Measurements from ENCODE around the gene PSPN.

PSPN gene

GRCh38 chr19:6415591-6416190 lies 40.0 kb upstream of the PSPN start:
- Histone ChIP-seq H3K27ac (ENCODE audit: extremely low read depth, low read depth, low read length) (no peak overlapping the region), H3K9me3 (ENCODE audit: control insufficient read depth, insufficient read depth, low read depth, low read length) (no peaks in the 10 kb centered on the region), H3K36me3 (ENCODE audit: control insufficient read depth in 2 of 2, insufficient read depth in 1 of 2, low read length in 2 of 2) (peaks cover 15 to 71% of the 10 kb centered on the region in 2 experiments), H3K4me3 (ENCODE audit: low read depth, low read length) (no peak overlapping the region), H3K4me1 (ENCODE audit: control insufficient read depth, insufficient read depth, low read length) (no peaks in the 10 kb centered on the region)
- ChIA-PET CTCF (no interaction called here), POLR2A (interaction anchor here (1.0 to 1.8 kb wide), 2 partner anchors 9 to 43 kb away, joined by 4 to 7 read pairs; partner anchors contain the start of genes ALKBH7 and KHSRP)
- TF ChIP-seq PATZ1 (tag by site-specific recombination; IDR thresholded peaks at IDR 0.05) = peak; percentile 35; the same call in 1 of the 2 replicates
- TF ChIP-seq ZNF558 (tag by site-specific recombination; IDR thresholded peaks at IDR 0.05) = no peak
- peak; percentile 50; the same call in 1 of the 2 replicates for TF ChIP-seq GLIS2 (tag by site-specific recombination; IDR thresholded peaks at IDR 0.05)
- no peak for TF ChIP-seq ZNF350 (tag by site-specific recombination; IDR thresholded peaks at IDR 0.05)
- no peak for TF ChIP-seq ZNF433 (tag by site-specific recombination; IDR thresholded peaks at IDR 0.05; ENCODE audit: low read depth)
- TF ChIP-seq TRIM28 (IDR thresholded peaks at IDR 0.05; ENCODE audit: borderline replicate concordance, low read length) = no peak
- TF ChIP-seq TSHZ1 (tag by site-specific recombination; IDR thresholded peaks at IDR 0.05; ENCODE audit: borderline replicate concordance) = no peak
- no peak for TF ChIP-seq ZNF561 (tag by site-specific recombination; IDR thresholded peaks at IDR 0.05; ENCODE audit: borderline replicate concordance)
- TF ChIP-seq GLIS1 (tag by site-specific recombination; IDR thresholded peaks at IDR 0.05) = no peak
- TF ChIP-seq ZNF274 (IDR thresholded peaks at IDR 0.05; ENCODE audit: low read length) = no peak
- TF ChIP-seq ZNF274 (tag by site-specific recombination; IDR thresholded peaks at IDR 0.05; ENCODE audit: borderline replicate concordance) = no peak

- ChIA-PET POLR2A (interaction anchor here (1.8 kb wide), 1 partner anchor 10 kb away, joined by 7 read pairs; the partner anchor contains the start of gene KHSRP), CTCF (no interaction called here)
- Histone ChIP-seq H3K36me3 (ENCODE audit: control insufficient read depth in 2 of 2, insufficient read depth in 1 of 2, low read length in 2 of 2) (peaks cover 15 to 64% of the 10 kb centered on the region in 2 experiments), H3K4me1 (ENCODE audit: control insufficient read depth, insufficient read depth, low read length) (no peaks in the 10 kb centered on the region), H3K4me3 (ENCODE audit: low read depth, low read length) (no peak overlapping the region), H3K27ac (ENCODE audit: extremely low read depth, low read depth, low read length) (no peak overlapping the region), H3K9me3 (ENCODE audit: control insufficient read depth, insufficient read depth, low read depth, low read length) (no peaks in the 10 kb centered on the region)
- TF ChIP-seq ZNF423 (tag by site-specific recombination; IDR thresholded peaks at IDR 0.05) (no peak), ZNF701 (tag by site-specific recombination; IDR thresholded peaks at IDR 0.05) (no peak), ZFP69B (tag by site-specific recombination; IDR thresholded peaks at IDR 0.05) (no peak), ZNF211 (tag by site-specific recombination; IDR thresholded peaks at IDR 0.05; ENCODE audit: low read depth) (no peak), ZNF501 (tag by site-specific recombination; IDR thresholded peaks at IDR 0.05) (no peak), PRDM1 (tag by site-specific recombination; IDR thresholded peaks at IDR 0.05) (no peak), ZNF747 (tag by site-specific recombination; IDR thresholded peaks at IDR 0.05) (no peak), EGR2 (tag by site-specific recombination; IDR thresholded peaks at IDR 0.05; ENCODE audit: low read depth) (peak; percentile 49; the same call in 1 of the 2 replicates), TCF7L2 (IDR thresholded peaks at IDR 0.05; ENCODE audit: borderline replicate concordance, low read depth, low read length) (no peak), HOXC10 (CRISPR knock-in tag; IDR thresholded peaks at IDR 0.05) (no peak), ZFHX2 (tag by site-specific recombination; conservative IDR thresholded peaks at IDR 0.05) (peak; percentile 62), ZNF488 (tag by site-specific recombination; IDR thresholded peaks at IDR 0.05) (no peak), ZNF624 (tag by site-specific recombination; IDR thresholded peaks at IDR 0.05) (no peak), GLIS2 (tag by site-specific recombination; IDR thresholded peaks at IDR 0.05) (0 out of 2 replicates have a peak, but pooled peaks have one; percentile 14), HIC1 (tag by site-specific recombination; IDR thresholded peaks at IDR 0.05) (0 out of 2 replicates have a peak, but pooled peaks have one; percentile 13)
Observed at GRCh38 chr19:6414793-6415590, 39.3 kb upstream of the PSPN start.

All from HEK293 (cell line).